Measurements from ENCODE around the gene FBXO33.

- TF ChIP-seq CTCF (IDR thresholded peaks at IDR 0.05; ENCODE audit: insufficient read depth, low read length, poor library complexity, severe bottlenecking) (no peak), EZH2phosphoT487 (conservative IDR thresholded peaks at IDR 0.05; ENCODE audit: low read length) (no peak)
These were observed 49.8 kb downstream of the FBXO33 start for GRCh38 chr14:39382463-39382862.
